Esophagus mucosa (tissue), 1 donor: ENCODE measurements around the gene RNASE8. TPM values are rescaled to one million over a fixed set of nuclear protein-coding genes. Genes with fewer than 3 reads are reported as not detected.
A peak's percentile ranks its signal among the peaks of the same experiment; 100 is the strongest.
"Not testable (repeated sequence)": the region's sequence is repeated elsewhere in the genome, so short reads cannot be mapped to it uniquely, and the experiment has no call there.

Experiments used
- ATAC-seq: fragments of 200-7000 bp; cut with Tn5 transposase; one replicate; pipeline ENCODE4 v1.9.1; 2020
- total RNA-seq: library from RNA; stranded (reverse); gene quantifications from one replicate; pipeline ENCODE4 v1.2.4, GENCODE V29; 2023
- donor health status: DM: yes; HTN: yes; CAD: no.

The RNASE8 gene, protein sequence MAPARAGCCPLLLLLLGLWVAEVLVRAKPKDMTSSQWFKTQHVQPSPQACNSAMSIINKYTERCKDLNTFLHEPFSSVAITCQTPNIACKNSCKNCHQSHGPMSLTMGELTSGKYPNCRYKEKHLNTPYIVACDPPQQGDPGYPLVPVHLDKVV
- not detected for total RNA-seq

DNA sequence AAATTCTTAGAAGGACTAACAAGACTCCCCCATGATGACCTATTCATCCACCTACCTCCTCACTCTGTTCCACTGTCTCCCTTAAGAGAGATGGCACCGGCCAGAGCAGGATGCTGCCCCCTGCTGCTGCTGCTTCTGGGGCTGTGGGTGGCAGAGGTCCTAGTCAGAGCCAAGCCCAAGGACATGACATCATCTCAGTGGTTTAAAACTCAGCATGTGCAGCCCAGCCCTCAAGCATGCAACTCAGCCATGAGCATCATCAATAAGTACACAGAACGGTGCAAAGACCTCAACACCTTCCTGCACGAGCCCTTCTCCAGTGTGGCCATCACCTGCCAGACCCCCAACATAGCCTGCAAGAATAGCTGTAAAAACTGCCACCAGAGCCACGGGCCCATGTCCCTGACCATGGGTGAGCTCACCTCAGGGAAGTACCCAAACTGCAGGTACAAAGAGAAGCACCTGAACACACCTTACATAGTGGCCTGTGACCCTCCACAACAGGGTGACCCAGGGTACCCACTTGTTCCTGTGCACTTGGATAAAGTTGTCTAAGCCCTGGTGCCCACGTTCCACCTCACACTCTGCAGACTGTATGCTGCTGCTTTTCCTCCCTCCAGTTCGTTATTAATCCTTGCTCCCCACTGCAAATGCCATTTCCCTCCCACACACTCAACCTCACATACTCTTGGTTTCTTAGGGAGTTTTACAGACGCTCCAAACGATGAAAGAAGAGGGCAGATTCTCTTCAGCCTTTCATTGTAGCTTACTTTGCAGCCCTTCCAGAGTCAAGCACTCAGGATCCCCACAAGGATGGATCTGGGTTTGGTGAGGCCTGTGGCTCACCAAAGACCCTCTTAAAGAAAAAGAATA is at the start of gene RNASE8:
RNASE8 (plus strand) TSS at position 20 of the 873 bp plus-strand sequence; CDS start at position 91, 71 bp downstream.
- no peak for ATAC-seq

DNA sequence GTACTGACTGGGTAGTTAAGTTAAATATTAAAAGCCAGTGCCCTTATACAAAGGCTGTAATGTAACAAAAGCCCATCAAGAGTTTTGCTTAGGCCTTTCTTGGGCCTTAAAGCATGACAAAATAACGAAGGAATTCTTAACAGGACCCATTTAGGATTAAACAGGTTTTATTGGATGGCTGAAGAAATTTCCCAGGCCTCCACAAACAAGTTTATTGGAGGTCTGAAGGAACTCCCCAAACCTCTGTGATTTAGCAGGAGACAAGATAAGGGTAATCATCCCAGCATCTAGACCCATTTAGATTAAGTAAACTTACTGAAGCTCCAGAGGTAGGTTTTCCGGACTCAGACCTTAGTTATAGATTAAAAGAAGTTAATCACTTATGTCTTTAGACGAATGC is 47.9 kb upstream of the RNASE8 start:
- not testable (repeated sequence) for ATAC-seq

DNA sequence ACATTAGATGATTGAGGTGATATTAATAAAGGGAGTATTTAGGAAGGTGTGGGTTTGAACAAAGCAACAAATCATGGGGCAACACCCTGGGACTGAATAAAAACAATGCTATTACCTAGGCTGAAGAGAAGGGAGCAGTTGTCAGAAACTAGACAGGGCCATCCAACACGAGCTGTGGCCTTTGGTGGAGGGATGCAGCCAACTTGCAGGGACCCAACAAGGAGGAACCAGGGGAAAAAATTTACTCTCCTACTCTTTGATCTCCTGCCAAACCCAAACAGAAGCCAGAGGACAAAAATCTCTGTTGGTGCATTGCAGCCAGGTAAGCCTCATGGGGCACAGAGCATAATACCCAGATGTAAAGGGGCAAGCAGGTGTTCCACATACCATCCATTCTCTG is 46.5 kb upstream of the RNASE8 start:
- no peak for ATAC-seq

DNA sequence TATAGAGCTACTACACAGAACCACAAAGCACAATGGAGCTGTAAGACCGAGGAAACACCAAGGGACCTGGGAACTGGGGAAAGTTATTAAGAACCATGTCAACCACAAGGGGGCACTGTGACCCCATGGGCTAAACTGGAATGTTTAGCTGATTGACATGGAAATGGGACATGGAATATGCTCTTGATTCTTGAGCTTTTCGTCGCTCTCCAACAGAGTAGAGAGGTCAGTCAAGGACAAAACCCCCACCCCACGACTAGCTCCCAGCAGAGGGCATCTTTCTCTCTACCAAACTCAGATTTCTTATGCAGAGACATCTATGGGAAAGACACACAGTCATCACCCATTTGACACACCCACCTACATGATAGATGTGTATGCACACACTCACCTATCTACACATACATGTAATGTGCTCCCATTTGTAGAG is 42.8 kb upstream of the RNASE8 start:
- peak; percentile 83 for ATAC-seq

DNA sequence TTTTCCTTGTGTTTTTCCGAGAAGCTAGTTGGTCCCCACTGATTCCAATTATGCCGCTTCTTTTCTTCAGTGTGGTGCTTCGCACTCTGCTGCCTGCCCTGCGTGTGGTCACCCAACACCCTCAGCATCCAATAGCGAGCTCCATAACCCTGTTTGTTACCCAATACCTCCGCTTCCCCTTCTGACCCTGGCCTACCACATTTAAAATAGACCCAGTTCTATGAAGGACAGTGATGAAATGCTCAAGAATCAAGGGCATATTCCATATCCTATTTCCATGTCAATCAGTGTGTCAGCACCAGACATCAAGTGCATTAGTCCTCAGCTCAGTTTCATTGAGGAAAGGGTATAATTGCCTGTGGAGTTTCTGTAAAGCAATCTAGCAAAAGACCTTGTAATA is 42.3 kb upstream of the RNASE8 start:
- ATAC-seq: no peak

DNA sequence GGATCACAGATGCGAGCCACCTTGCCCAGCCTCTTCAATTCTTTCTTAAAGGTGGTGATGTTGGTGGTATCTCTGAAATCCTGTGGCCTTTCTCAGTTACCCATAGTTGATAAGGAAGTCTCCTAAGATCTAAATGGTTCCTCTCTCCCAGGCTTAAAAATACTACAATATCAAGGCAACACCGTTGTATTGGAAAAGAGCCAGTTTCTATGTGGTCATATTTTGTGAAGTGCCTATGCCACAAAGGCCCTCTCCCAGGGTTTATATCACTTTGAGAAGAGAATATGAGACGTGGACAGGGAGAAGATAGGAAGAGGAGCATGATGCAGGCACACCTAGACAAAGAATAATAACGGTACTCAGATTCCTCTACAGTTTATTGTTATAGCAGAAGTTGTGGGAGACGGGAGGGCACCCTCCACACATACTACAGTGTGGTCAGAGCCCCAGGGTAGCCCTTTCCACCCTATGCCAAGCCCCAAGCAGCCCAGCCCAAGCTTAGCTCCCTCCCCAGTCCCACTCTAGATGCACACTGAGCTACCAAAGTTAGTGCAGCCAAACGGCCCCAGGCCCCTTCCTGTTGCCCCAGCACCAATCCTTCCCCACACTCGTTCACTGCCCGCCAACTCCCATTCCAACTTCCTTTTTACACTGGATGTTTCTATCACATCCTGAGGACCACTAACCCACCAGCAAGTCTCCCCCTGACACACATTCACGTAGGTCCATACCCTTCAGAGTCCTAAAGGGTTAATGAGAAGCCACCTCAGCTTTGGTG is 41.0 kb upstream of the RNASE8 start:
- no peak for ATAC-seq

DNA sequence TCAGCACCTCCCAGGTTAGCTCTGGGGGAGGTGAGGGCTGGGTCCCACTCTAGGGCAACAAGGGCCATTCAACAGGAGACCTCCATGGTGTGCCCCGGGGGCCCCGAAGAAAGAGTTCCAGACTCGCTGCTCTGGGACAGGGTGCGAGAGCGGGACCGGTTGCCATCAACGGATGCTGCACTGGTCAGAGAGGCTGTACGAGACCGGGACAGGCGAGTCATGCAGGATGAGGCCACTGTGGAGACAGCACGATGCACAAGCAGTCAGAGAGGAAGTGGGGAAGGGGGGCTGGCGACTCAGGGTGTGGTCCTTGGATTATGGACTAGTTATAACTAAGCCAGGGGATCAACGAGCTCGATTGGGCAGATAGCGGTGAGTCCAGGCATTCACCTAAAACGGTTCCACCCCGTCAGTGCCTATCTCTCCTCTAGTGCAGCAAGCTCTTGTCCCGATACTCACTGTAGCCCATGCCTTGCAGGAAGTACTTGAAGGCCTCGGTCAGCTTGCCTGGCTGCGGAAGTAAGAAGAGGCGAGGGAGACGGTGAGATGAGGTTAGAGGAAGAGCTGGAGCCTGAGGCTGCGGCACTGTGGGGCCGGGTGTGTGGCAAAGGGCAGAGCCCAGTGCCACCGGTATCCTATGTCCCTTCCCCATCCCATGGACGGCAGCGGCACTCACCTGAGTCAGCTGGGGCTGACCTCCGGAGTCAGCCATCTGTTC is 39.9 kb upstream of the RNASE8 start:
- no peak for ATAC-seq

DNA sequence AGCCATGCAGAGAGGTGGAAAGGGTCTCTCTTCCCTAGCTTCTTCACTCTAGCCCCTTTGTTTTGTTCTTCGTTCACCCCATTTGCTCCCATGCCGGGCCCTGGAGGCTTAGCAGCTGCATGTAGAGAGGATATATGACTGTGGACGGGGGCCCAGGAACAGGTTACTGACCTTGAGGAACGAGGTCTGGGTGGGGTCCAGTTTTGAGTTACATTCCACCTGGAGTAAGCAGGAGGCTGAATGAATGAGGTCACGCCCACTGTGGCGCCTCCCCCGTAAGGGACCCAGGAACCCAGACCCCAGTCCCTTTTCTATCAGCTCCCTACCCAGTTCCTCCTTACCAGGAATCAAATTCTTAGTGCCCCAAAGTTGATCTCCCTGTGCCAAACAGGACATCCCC is 39.3 kb upstream of the RNASE8 start:
- ATAC-seq: no peak

DNA sequence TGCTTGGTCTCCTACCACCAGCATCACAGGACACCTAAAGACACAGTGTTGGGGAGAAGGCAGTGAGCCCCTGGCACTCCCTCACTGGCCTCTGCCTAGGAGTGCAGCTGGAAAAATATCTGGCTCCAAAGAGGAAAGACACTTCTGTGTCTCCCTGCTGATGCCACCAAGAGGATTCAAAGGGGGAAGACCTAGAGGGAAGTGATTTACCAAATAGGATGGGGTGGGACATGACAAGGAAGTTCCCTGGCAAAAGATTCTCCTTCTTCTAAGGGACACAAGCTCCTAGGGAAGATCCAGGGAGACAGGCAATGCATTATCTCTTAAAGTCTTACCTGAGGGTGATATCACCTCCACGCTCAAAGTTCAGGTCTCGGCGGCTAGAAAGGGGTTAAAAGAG is 38.8 kb upstream of the RNASE8 start:
- ATAC-seq: no peak

DNA sequence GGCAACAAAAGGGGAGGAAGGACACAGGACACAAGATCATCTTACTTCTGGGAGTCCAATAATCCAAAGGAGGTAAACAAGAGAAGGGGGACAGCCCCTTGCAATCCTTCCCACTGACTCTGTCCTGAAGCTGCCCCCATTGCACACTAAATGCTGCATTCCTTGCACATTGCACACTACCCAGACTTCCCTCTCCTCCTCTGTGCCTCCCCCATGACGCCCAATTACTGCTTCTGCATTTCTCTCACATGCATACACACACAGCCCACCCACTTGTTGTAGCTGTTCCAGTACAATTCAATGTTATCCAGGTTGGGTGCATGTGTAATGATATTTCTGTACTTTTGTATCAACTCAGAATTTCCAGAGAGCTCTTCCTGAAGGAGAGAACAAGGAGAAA is 38.3 kb upstream of the RNASE8 start:
- ATAC-seq: no peak

DNA sequence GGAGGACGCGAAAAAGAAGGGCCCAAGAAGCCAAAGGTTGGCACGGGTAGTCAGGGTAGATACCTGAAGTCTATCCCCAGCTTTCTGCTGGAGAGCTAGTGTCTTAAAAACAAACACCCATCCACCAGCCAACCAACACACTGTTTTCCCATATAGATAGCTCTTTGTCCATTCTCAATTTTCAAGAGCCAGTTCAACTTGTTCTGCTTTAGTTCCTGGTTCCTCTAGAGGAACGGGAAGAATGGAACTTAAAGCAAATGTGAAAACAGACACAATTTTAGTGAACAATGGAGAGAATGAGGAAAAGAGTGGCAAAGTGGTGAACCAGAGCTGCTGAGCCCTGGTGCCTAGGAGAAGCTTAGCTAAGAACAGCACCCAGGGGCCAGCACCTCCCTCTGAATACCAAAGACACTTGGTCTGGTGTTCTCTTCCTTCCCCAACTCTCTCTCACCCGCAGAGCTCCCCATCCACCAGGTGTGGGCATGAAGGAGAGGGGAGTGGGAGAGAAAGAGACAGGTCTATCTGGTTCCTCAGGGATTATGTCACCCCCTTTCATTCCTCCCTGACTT is 36.6 kb upstream of the RNASE8 start:
- ATAC-seq: peak; percentile 12

DNA sequence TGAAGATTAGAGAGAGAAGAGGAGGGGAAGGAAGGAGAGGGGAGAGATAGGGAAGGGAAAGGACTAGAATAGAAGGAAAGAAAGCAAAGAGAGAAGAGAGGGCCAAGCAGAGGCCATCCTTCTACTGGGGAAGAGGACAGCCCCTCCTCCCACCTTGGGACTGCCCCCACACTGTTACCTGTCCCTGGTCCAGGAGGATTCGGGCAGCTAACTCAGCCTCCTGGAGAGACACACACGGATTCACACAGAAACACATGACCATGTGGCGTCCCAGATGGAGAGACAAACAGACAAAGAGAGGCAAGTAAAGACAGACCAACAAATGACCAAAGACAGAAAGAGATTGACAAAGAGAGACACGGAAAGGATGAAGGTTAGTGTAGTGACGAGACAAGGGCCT is 34.9 kb upstream of the RNASE8 start:
- ATAC-seq: no peak

DNA sequence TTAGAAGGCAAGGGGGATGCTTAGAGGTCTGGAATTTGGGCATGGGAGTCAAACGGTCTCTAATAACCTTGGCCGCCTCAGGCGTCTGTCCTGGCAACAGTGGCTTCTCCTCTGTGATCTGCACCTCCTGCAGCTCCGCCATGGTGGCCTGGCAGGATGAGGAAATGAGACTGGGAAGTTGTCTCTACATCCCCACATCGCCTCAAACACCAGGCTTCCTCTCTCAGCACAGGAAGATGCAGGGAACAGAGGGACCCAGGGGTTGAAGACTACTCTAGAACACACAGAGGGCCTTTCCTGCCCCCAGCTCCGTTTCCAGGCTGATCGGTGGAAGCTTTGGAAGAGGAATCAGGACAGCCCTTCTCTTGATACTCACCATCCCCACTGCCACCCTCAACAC is 34.4 kb upstream of the RNASE8 start:
- no peak for ATAC-seq

DNA sequence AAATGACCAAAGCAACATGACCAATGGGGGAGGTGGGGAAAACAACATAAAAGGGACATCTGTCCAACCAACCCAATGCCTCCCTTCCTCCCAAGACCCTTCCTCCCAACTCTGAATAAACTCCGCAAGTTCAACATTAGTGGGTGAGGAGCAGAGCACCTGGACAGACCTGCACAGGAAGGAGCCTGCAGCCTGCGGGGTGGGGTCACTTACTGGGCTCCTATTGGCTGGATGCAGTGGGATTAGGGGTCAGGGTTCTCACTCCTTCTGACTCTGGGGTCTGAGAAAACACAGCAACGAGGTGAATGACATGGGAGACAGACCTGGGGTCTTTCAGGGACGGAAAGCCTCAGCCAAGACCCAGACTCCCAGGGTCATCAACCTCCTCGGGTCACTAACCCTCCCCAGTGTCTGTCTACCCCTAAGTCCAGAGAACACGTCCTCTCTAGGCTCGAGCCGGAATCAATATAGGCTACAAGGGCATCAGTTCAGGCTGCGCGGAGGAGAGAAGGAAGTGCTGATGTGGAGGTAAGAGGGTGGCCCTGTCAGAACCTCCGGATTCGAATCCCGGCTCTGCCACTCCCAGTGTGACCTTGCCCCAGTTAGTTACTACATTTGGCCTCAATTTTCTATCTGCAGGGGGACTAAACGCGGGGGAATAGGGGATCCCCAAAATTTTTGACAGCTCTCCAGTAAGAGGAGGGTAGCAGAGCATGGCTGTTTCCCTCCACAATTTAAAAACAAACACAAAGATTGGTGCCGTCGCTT is 33.6 kb upstream of the RNASE8 start:
- ATAC-seq: no peak

DNA sequence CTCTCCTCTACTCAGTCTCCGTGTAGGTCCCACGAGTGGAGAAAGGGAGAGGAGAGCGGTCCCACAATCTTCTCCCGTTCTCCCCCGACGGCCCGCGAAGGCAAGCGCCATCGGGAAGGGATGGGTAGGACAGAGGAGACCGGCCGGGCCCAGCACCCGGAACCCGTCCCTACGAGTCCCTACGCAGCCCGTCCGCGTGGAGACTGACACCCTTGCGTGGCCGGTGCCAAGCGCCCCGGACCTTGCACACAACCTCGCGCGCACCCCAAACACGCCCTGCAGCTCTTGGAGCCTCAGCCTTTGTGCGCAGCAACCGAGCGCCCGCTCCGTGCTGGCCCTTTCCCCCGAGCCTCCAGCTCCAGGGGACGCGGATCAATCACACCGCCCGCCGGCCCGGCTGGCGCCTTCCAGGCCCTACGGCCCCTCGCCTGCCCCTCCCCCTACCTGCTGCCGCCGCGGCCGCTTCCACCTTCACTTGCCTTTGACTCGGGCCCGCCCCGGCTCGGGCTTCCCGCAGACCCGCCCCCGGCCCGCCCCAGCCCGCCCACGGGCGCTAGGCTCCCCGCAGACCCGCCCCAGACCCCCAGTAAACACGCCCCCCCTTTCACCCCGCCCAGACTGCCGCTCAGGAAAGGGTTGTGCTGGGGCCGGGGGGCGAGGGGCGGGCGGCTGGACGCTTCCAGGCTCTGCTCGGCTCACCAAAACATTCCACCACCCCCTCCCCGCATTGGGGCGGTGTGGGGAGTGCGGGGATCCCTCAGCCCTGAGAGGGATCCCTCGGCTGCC is 32.8 kb upstream of the RNASE8 start, which contains the start of gene NDRG2:
NDRG2 (minus strand) TSS at position 477 of the 786 bp plus-strand sequence. CDS start 1,746 bp downstream, outside the sequence.
- ATAC-seq: peak; percentile 84

DNA sequence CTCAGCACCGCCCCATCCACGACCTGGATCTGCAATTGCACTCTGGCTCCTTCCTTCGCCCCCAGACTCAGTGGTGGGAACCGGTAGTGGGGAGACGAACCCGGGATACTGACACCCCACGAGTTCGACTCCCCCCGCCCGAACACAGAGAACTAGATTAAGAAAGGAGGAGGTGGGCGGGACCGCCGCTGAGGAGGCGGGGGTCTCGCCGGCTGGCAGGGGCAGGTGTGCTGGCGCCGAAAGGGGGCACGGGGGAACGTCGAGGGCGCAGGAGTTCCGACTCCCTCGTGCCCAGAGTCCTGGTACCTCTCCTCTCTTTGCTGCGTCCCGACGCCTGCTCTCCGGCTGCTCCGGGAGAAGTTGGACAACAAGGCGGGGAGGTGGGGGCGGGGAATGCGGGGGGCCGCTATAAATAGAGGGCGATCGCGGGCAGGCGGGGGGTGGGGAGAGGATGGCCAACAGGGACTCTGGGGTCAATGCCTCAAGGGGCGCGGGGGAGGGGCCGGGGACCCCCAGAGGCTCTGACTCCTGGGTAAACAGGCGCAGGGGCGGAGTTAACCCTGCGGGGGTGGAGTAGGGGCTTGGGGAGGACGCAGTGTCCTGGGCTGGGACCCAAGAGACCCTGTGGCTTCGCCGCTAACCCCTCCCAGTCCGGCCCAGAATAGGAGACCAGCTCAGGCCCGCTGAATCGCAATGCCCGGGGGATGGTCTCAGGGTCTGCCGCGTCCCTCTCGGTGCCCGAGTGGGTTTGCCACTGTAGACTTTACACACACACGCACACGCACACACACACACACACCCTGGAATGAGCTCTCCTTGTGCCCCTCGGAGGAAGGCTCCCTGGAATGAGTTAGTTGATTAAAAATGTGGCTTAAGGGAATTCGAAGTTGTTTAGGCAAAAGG is 32.0 kb upstream of the RNASE8 start:
- peak; percentile 2 for ATAC-seq

DNA sequence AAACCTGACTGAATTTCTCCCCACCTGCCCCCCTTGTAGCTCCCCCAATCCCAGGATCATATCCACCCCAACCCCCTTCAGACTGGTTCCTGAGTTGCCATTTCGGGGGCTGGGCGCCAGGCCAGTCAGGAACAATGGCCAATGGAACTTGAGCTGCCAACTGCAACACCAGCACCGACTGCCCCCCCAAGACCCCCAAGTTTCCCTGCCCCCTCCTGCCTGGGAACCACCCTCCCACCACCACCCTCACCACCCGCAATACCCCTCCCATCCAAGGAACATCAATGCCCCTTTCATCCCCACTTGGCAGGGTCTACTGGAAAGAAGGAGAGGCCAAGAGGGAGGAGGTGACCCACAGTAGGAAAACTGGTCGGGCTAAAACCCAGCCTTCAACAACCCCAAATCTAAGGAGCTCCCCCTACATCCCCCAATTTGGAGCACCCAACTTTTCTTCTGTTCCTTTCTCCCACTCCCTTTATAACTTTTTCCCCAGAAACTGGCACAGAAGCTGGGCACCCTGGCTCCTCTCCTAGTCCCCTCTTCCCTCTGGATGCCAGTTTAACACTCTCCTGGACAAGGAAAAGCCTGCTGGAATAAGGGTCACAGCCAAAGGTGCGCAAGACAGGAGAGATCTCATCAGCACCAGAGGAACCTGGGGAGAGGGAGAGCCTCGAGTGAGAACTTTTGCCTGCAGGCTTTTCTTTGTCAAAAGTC is 31.2 kb upstream of the RNASE8 start:
- ATAC-seq: no peak

DNA sequence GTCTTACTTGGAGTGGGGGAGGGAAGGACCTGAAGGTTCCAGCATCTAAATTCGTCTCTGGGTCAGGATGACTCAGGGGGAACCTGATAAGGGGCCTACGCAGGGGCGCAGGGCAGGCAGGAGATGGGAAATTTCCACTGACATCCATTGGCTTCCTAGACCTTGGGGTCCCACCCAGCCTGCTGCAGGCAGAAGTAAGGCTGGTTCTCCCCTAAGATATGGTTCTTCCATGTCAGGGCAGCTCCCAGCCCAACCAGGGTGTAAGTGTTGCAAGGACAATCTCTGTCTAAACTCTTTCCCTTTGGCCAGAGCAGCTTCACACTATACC is 30.7 kb upstream of the RNASE8 start:
- ATAC-seq: no peak

DNA sequence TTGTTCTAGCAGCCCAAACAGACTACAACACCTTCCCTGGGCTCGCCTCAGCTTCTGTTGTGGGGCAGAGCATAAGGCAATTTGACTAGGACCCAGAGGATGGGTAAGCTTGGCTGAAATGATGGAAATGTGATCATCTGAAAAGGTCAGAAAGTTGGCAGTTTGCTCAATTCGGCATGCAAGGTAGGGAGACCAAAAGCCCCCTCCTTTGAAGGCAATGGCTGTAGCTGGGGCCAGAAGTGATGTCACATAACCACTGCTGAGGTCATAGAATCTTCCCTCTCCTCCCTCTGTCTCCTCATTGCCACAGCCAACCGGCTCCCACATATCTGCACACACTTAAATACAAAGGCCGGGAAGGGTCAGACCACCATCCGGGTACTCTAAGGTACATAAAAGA is 27.7 kb upstream of the RNASE8 start, which contains the start of gene TPPP2:
TPPP2 (plus strand) TSS at position 301 of the 400 bp plus-strand sequence. CDS start 365 bp downstream, outside the sequence.
- no peak for ATAC-seq
